K562 (cell line): ENCODE results near the gene TMEM187. TPM values are rescaled to one million over a fixed set of nuclear protein-coding genes. Genes with fewer than 3 reads are reported as not detected.

Experiments
- ATAC-seq: fragments of 200-7000 bp; cut with Tn5 transposase; 3 replicates; pipeline ENCODE4 v1.9.1; 2020; ENCODE audit warnings: moderate library complexity
- BruUV-seq: library from RNA; stranded (reverse); fragments of 400-500 nt; replicated peaks from 2 replicates; lab custom pipeline; 2021; lab: Mats Ljungman, UMichigan
- CTCF ChIA-PET: fragments of 300-600 bp; formaldehyde crosslinking; extraction: SDS; loops from one replicate; lab custom pipeline; 2021; ENCODE audit warnings: low intra/inter-chr PET ratio; lab: Yijun Ruan, JAX
- POLR2A ChIA-PET: fragments of 300-600, 350-650 bp; sonication (Branson Sonifier 250); formaldehyde crosslinking; extraction: SDS; loops from one replicate; lab custom pipeline; 2021; ENCODE audit warnings: antibody characterized with exemption, inconsistent platforms; lab: Yijun Ruan, JAX
- DNase-seq, 4 experiments: peaks; one replicate each; pipeline versions ENCODE4 v3.0.0 to v3.0.0-alpha.2; 2011 to 2018; ENCODE audit warnings: low spot score in 3 of 4, mixed read lengths in 3 of 4; ENCODE audit errors: extremely low read depth in 1 of 4
- FAIRE-seq: peaks from 2 replicates; lab custom pipeline; 2011; peaks lifted over from hg19 to GRCh38; lab: Jason Lieb, UNC
- H2AFZ ChIP-seq: 2 replicates; pipeline ENCODE4 v1.6.0; 2011; ENCODE audit warnings: low read depth, low read length, control low read depth, inconsistent platforms
- H3K27ac ChIP-seq: fragments of 200-600 bp; 3 replicates; pipeline ENCODE4 v1.8.0; 2011; ENCODE audit warnings: low read depth, mild to moderate bottlenecking, control low read depth, inconsistent platforms, low read length, moderate library complexity, mixed read lengths; ENCODE audit errors: extremely low read depth
- H3K27me3 ChIP-seq, 2 experiments: fragments of 300-600 bp in 1 of 2; 2 replicates in 1 of 2; 3 replicates in 1 of 2; pipeline versions ENCODE4 v1.6.0 to v1.8.0; 2011; ENCODE audit warnings: inconsistent platforms in 2 of 2, low read length in 2 of 2, mild to moderate bottlenecking in 1 of 2, mixed read lengths in 1 of 2, moderate library complexity in 1 of 2; ENCODE audit not compliant: control insufficient read depth in 2 of 2, insufficient read depth in 2 of 2
- H3K36me3 ChIP-seq: fragments of 300-600 bp; 3 replicates; pipeline ENCODE4 v1.8.0; 2011; ENCODE audit warnings: mild to moderate bottlenecking, low read length, inconsistent platforms; ENCODE audit not compliant: control insufficient read depth, insufficient read depth
- H3K4me1 ChIP-seq, 2 experiments: fragments of 200-600 bp in 1 of 2; replicated peaks in 1 of 2; 2 replicates in 1 of 2; 3 replicates in 1 of 2; pipeline versions ENCODE4 v1.5.1 to v1.8.0; 2011; ENCODE audit warnings: inconsistent platforms in 2 of 2, low read length in 2 of 2, mild to moderate bottlenecking in 1 of 2, mixed read lengths in 1 of 2, moderate library complexity in 1 of 2; ENCODE audit not compliant: control insufficient read depth in 2 of 2, insufficient read depth in 2 of 2
- H3K4me2 ChIP-seq: 2 replicates; pipeline ENCODE4 v1.6.1; 2011; ENCODE audit warnings: low read length, control low read depth, inconsistent platforms, mixed read lengths; ENCODE audit not compliant: insufficient read depth
- H3K4me3 ChIP-seq: fragments of 200-600 bp; sonication (generic), shearing (Covaris generic); 2 replicates; pipeline ENCODE4 v1.5.1; 2016; ENCODE audit warnings: control low read depth, inconsistent platforms
- H3K79me2 ChIP-seq: fragments of 200-600 bp; 3 replicates; pipeline ENCODE4 v1.8.0; 2011; ENCODE audit warnings: low read length, inconsistent platforms; ENCODE audit not compliant: control insufficient read depth, insufficient read depth
- H3K9ac ChIP-seq, 2 experiments: 2 replicates each; pipeline versions ENCODE4 v1.6.0 to v1.6.1; 2011; ENCODE audit warnings: low read depth in 2 of 2, low read length in 2 of 2, control low read depth in 1 of 2, inconsistent platforms in 1 of 2, mild to moderate bottlenecking in 1 of 2, mixed read lengths in 1 of 2; ENCODE audit not compliant: insufficient read depth in 1 of 2
- H3K9me1 ChIP-seq: one replicate; pipeline ENCODE4 v1.6.0; 2011; ENCODE audit warnings: inconsistent platforms, mild to moderate bottlenecking, low read length, moderate library complexity; ENCODE audit not compliant: control insufficient read depth, insufficient read depth
- H3K9me3 ChIP-seq: replicated peaks from 2 replicates; pipeline ENCODE4 v1.5.1; 2011; ENCODE audit warnings: low read depth, low read length, inconsistent platforms; ENCODE audit not compliant: control insufficient read depth, insufficient read depth
- H4K20me1 ChIP-seq: replicated peaks from 2 replicates; pipeline ENCODE4 v1.6.1; 2011; ENCODE audit warnings: low read length, inconsistent platforms, mixed read lengths; ENCODE audit not compliant: control insufficient read depth, insufficient read depth
- E2F5 ChIP-seq: sonication (generic); formaldehyde crosslinking; IDR thresholded peaks from 2 replicates; pipeline ENCODE4 v1.8.0; 2022; ENCODE audit warnings: mild to moderate bottlenecking, missing genetic modification reagents
- EP300 ChIP-seq: IDR thresholded peaks from 2 replicates; pipeline ENCODE4 v1.6.1; 2012; ENCODE audit warnings: low read length, improper control_type of control experiment
- GABPB1 ChIP-seq: sonication (generic); formaldehyde crosslinking; IDR thresholded peaks from 2 replicates; pipeline ENCODE4 v1.8.0; 2022; ENCODE audit warnings: mild to moderate bottlenecking, missing genetic modification reagents
- MTA1 ChIP-seq: fragments of 450-650 bp; IDR thresholded peaks from 2 replicates; pipeline ENCODE4 v1.6.1; 2017; ENCODE audit warnings: borderline replicate concordance
- NFRKB ChIP-seq: fragments of 450-650 bp; IDR thresholded peaks from 2 replicates; pipeline ENCODE4 v1.6.1; 2016; ENCODE audit warnings: low read depth
- TBP ChIP-seq: optimal IDR thresholded peaks from 2 replicates; pipeline ENCODE3; 2011; ENCODE audit warnings: low read depth, low read length, improper control_type of control experiment
- TEAD4 ChIP-seq, 2 experiments: sonication (generic) in 1 of 2; formaldehyde crosslinking in 1 of 2; IDR thresholded peaks; 2 replicates each; pipeline versions ENCODE4 v1.6.1 to v1.8.0; 2012 to 2022; ENCODE audit warnings: borderline replicate concordance in 1 of 2, inconsistent platforms in 1 of 2, low read length in 1 of 2, mild to moderate bottlenecking in 1 of 2, missing genetic modification reagents in 1 of 2
- VEZF1 ChIP-seq: fragments of 200-800 bp; sonication (Bioruptor generic); IDR thresholded peaks from 2 replicates; pipeline ENCODE4 v1.6.1; 2017; ENCODE audit warnings: missing genetic modification characterization, missing compliant biosample characterization
- ZKSCAN3 ChIP-seq: fragments of 250-450 bp; sonication (Bioruptor Pico); IDR thresholded peaks from 2 replicates; pipeline ENCODE4 v1.4.0; 2020
- ZNF143 ChIP-seq: sonication (generic); formaldehyde crosslinking; IDR thresholded peaks from 2 replicates; pipeline ENCODE4 v1.9.0; 2022; ENCODE audit warnings: mild to moderate bottlenecking, missing genetic modification reagents
- ZNF3 ChIP-seq: fragments of 250-450 bp; sonication (Bioruptor Pico); IDR thresholded peaks from 2 replicates; pipeline ENCODE4 v1.5.0; 2021; ENCODE audit warnings: mild to moderate bottlenecking, moderate library complexity
- WGBS: fragments of 100-300 bp; shearing (Covaris generic); methylation state at CpG from one replicate; pipeline ENCODE4 v1.1.6; 2016; ENCODE audit warnings: low coverage, mixed read lengths; ENCODE audit not compliant: insufficient coverage; ENCODE audit errors: missing lambda C conversion rate; 5-methylcytosine and 5-hydroxymethylcytosine counted together
- in situ Hi-C: fragments of 300-500 bp; cut with MboI; formaldehyde crosslinking; loops from 4 replicates; pipeline ENCODE4 v1.15.0; 2018; ENCODE audit warnings: inconsistent platforms, mixed read lengths
- intact Hi-C: fragments of 100-400 bp; cut with micrococcal nuclease; formaldehyde crosslinking; loops from 2 replicates; pipeline ENCODE4 v1.14.2; 2022
- polyA plus RNA-seq, 8 experiments: library from polyadenylated mRNA; depleted of rRNA in 4 of 8; stranded (reverse) in 5 of 8; unstranded in 3 of 8; fragments of >200 nt; fragmentation: Nextera tagmentation in 2 of 8; fragmentation: Illumina TruSeq in 1 of 8; extraction: Ambion mirVana in 2 of 8; extraction: Trizol in 1 of 8; gene quantifications; 2 replicates each; pipeline versions ENCODE4 v1.2.1 to v1.2.3, GENCODE V29; 2011 to 2014; ENCODE audit warnings: inconsistent platforms in 1 of 8, missing spikeins in 1 of 8
- total RNA-seq, 7 experiments: library from RNA; depleted of rRNA in 6 of 7; stranded (reverse); fragments of >200 nt in 6 of 7; fragmentation: Illumina TruSeq in 2 of 7; extraction: Trizol in 2 of 7; gene quantifications; 2 replicates each; pipeline versions ENCODE4 v1.2.1 to v1.2.3, GENCODE V29; 2011 to 2021; ENCODE audit warnings: low replicate concordance in 1 of 7
- TF ChIP-seq, protein P1 (sequence below), 2 experiments: IDR thresholded peaks; 2 replicates each; pipeline ENCODE4 v1.6.1; 2011; ENCODE audit warnings: borderline replicate concordance in 1 of 2, control low read depth in 1 of 2, low read depth in 1 of 2, low read length in 1 of 2, mild to moderate bottlenecking in 1 of 2, mixed read lengths in 1 of 2, moderate library complexity in 1 of 2; ENCODE audit not compliant: insufficient read depth in 1 of 2, insufficient read length in 1 of 2, poor library complexity in 1 of 2, severe bottlenecking in 1 of 2; ENCODE audit errors: extremely low read depth in 1 of 2
- TF ChIP-seq, protein P2 (sequence below): fragments of 450-650 bp; IDR thresholded peaks from 2 replicates; pipeline ENCODE4 v1.6.1; 2016; ENCODE audit warnings: borderline replicate concordance

Gene TMEM187
- total and polyA plus RNA-seq, 9 of the 15 experiments (the other 6 are each of a cell fraction or from before 2014, with no cell fraction given) = 0.13 to 6.4 (median 1.6) TPM

GRCh38 chrX:153926858-153927671 is 45.5 kb upstream of the TMEM187 start (continued):
- TF ChIP-seq, protein P1, sequence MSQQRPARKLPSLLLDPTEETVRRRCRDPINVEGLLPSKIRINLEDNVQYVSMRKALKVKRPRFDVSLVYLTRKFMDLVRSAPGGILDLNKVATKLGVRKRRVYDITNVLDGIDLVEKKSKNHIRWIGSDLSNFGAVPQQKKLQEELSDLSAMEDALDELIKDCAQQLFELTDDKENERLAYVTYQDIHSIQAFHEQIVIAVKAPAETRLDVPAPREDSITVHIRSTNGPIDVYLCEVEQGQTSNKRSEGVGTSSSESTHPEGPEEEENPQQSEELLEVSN (IDR thresholded peaks at IDR 0.05; ENCODE audit: borderline replicate concordance in 1 of 2, extremely low read depth in 1 of 2, insufficient read depth in 1 of 2, insufficient read length in 1 of 2, low read depth in 1 of 2, low read length in 1 of 2, poor library complexity in 1 of 2, severe bottlenecking in 1 of 2) = peak in 1 of 2 experiments; percentile 8
- TF ChIP-seq MTA1 = no peak; the same call in 1 of the 2 replicates
- TF ChIP-seq GABPB1 (CRISPR knock-in tag) = peak; percentile 71
- 0 out of 2 replicates have a peak, but pooled peaks have one; percentile 14 for TF ChIP-seq TEAD4 (IDR thresholded peaks at IDR 0.05; ENCODE audit: low read length)
- TF ChIP-seq TEAD4 (CRISPR knock-in tag; IDR thresholded peaks at IDR 0.05; ENCODE audit: borderline replicate concordance) = no peak
- TF ChIP-seq, all 486 proteins: peak for 52

DNA sequence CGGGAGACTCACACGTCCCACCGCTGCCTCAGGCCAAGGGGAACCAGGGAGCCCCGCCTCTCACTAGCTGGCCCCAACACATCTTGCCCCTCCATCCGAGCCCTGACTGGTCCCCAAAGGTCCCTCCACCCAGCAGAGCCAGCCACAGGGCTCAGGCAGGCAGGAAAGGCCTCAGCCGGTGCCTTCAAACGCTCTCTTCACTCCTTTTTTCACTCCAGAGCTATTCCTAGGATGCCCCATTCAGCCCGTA is 45.0 kb upstream of the TMEM187 start:
- no peaks in the 10 kb centered on the region for H3K9me3 ChIP-seq
- peak overlapping the region; percentile 93 to 96 for H3K9ac ChIP-seq
- in situ Hi-C loops (no loop called here), intact Hi-C loops (loop anchor here (1.0 to 5.0 kb wide), 2 partner anchors 45 to 160 kb away; partner anchors contain the start of gene TMEM187)
- DNase-seq (no peak), FAIRE-seq (peak; percentile 19), ATAC-seq (peak; percentile 1)
- peak overlapping the region; percentile 97 for H3K4me2 ChIP-seq
- ChIA-PET CTCF (no interaction called here), POLR2A (interaction anchor here (1.7 to 2.3 kb wide), 3 partner anchors 10 to 19 kb away, joined by 5 to 9 read pairs (median 7); no protein-coding TSS in a partner anchor)
- no peaks in the 10 kb centered on the region for H3K27me3 ChIP-seq
- H3K27ac ChIP-seq = peak overlapping the region; percentile 98
- H3K36me3 ChIP-seq = peaks cover 41% of the 10 kb centered on the region
- H3K4me3 ChIP-seq = peak overlapping the region; percentile 58
- H3K9me1 ChIP-seq = no peaks in the 10 kb centered on the region
- BruUV-seq = TSS peak; percentile 9
- no peaks in the 10 kb centered on the region for H4K20me1 ChIP-seq
- H2AFZ ChIP-seq = 0 out of 2 replicates have a peak overlapping the region, but pooled peaks have one; percentile 62
- 0% methylated on average over 6 of the region's 8 CpGs for WGBS
- H3K79me2 ChIP-seq = peaks cover 56% of the 10 kb centered on the region
- peaks cover 27 to 68% of the 10 kb centered on the region in 2 experiments; a peak in 4 of 5 replicates for H3K4me1 ChIP-seq
- TF ChIP-seq NFRKB (peak; percentile 77; the same call in 1 of the 2 replicates), E2F5 (no peak), TBP (no peak), EP300 (no peak), ZNF143 (CRISPR knock-in tag) (no peak), VEZF1 (CRISPR knock-in tag) (no peak), ZKSCAN3 (CRISPR knock-in tag) (no peak), ZNF3 (CRISPR knock-in tag) (no peak)
- TF ChIP-seq, protein P2, sequence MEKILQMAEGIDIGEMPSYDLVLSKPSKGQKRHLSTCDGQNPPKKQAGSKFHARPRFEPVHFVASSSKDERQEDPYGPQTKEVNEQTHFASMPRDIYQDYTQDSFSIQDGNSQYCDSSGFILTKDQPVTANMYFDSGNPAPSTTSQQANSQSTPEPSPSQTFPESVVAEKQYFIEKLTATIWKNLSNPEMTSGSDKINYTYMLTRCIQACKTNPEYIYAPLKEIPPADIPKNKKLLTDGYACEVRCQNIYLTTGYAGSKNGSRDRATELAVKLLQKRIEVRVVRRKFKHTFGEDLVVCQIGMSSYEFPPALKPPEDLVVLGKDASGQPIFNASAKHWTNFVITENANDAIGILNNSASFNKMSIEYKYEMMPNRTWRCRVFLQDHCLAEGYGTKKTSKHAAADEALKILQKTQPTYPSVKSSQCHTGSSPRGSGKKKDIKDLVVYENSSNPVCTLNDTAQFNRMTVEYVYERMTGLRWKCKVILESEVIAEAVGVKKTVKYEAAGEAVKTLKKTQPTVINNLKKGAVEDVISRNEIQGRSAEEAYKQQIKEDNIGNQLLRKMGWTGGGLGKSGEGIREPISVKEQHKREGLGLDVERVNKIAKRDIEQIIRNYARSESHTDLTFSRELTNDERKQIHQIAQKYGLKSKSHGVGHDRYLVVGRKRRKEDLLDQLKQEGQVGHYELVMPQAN = peak; percentile 14; the same call in 1 of the 2 replicates
